ENCODE results near the gene GCC2.

- TF ChIP-seq SRF (CRISPR knock-in tag; IDR thresholded peaks at IDR 0.05): no peak; a peak in 1 of 4 replicates
- 0 out of 6 replicates have a peak, but pooled peaks of 1 of the 3 experiments have one; percentile 0 for TF ChIP-seq CTCF (IDR thresholded peaks at IDR 0.05 in 2 of 3, conservative IDR thresholded peaks at IDR 0.05 in 1 of 3; ENCODE audit: insufficient read depth in 2 of 3, low read depth in 1 of 3, low read length in 3 of 3)
- TF ChIP-seq SMC3 (conservative IDR thresholded peaks at IDR 0.05; ENCODE audit: insufficient read depth, low read depth, low read length): no peak
- no peak for TF ChIP-seq AFF4 (CRISPR knock-in tag; IDR thresholded peaks at IDR 0.05)
Measured at GRCh38 chr2:108448678-108449409, at the start of gene GCC2.
